ENCODE measurements around the gene WNT1.

The WNT1 gene

GRCh38 chr12:49000346-49000745 lies 22.2 kb downstream of the WNT1 start:
- DNase-seq: no peak

- no peak for DNase-seq
These were observed 30.8 kb downstream of the WNT1 start for GRCh38 chr12:49008943-49009342.

- no peak for DNase-seq
These were observed 32.1 kb downstream of the WNT1 start for GRCh38 chr12:49010092-49010668.

- no peak for DNase-seq
These were observed 34.6 kb downstream of the WNT1 start for GRCh38 chr12:49012739-49013138.

GRCh38 chr12:49013428-49013827 lies 35.3 kb downstream of the WNT1 start:
- DNase-seq: no peak

GRCh38 chr12:49014547-49014946 lies 36.4 kb downstream of the WNT1 start:
- DNase-seq: no peak

GRCh38 chr12:49015196-49015595 lies 37.1 kb downstream of the WNT1 start:
- no peak for DNase-seq

GRCh38 chr12:49017891-49018260 lies 39.8 kb downstream of the WNT1 start:
- no peak for DNase-seq

- DNase-seq: peak; percentile 91
These were observed 40.4 kb downstream of the WNT1 start, which contains the start of gene PRKAG1 for GRCh38 chr12:49018261-49019119. Gene PRKAG1 (minus strand): TSS chr12:49018776. CDS start chr12:49018740, 36 bp downstream.

- DNase-seq: no peak
These were observed 41.0 kb downstream of the WNT1 start for GRCh38 chr12:49019120-49019430.

- DNase-seq: peak; percentile 22
These were observed 41.6 kb downstream of the WNT1 start for GRCh38 chr12:49019443-49020324.

GRCh38 chr12:49020441-49020840 lies 42.3 kb downstream of the WNT1 start:
- no peak for DNase-seq

- DNase-seq: no peak
These were observed 43.3 kb downstream of the WNT1 start for GRCh38 chr12:49021292-49021915.

GRCh38 chr12:49022558-49023178 lies 44.5 kb downstream of the WNT1 start:
- no peak for DNase-seq

- DNase-seq: no peak
These were observed 45.7 kb downstream of the WNT1 start for GRCh38 chr12:49023812-49024211.

- DNase-seq: no peak
These were observed 46.4 kb downstream of the WNT1 start for GRCh38 chr12:49024543-49024942.

GRCh38 chr12:49025463-49025862 lies 47.3 kb downstream of the WNT1 start:
- no peak for DNase-seq

GRCh38 chr12:49026101-49026500 lies 48.0 kb downstream of the WNT1 start:
- DNase-seq: no peak

- no peak for DNase-seq
These were observed 48.8 kb downstream of the WNT1 start for GRCh38 chr12:49026678-49027480.

GRCh38 chr12:49027846-49028555 lies 49.9 kb downstream of the WNT1 start:
- no peak for DNase-seq

Measured in right kidney (tissue), 1 donor.